Urinary bladder (tissue), 4 donors: ENCODE data around the gene DRICH1. TPM values are rescaled to one million over a fixed set of nuclear protein-coding genes. Genes with fewer than 3 reads are reported as not detected.
"Not testable (repeated sequence)": the region's sequence is repeated elsewhere in the genome, so short reads cannot be mapped to it uniquely, and the experiment has no call there.

Source experiments
- DNase-seq: peaks from one replicate; pipeline ENCODE4 v3.0.0-alpha.2; 2015; ENCODE audit errors: extremely low spot score
- H3K27ac ChIP-seq: one replicate; pipeline ENCODE4 v1.5.1; 2013; ENCODE audit warnings: low read depth, mild to moderate bottlenecking, moderate library complexity
- H3K36me3 ChIP-seq: one replicate; pipeline ENCODE4 v1.6.1; 2013; ENCODE audit warnings: mild to moderate bottlenecking, moderate library complexity; ENCODE audit not compliant: insufficient read depth
- H3K4me1 ChIP-seq: one replicate; pipeline ENCODE4 v1.6.1; 2013; ENCODE audit warnings: mild to moderate bottlenecking, moderate library complexity; ENCODE audit not compliant: insufficient read depth
- H3K4me3 ChIP-seq: one replicate; pipeline ENCODE4 v1.5.1; 2013; ENCODE audit warnings: low read depth, low read length
- WGBS: extraction: QIAGEN DNeasy Blood & Tissue Kit; methylation state at CpG from one replicate; pipeline ENCODE4 v1.1.7; 2013; 5-methylcytosine and 5-hydroxymethylcytosine counted together
- polyA plus RNA-seq: library from polyadenylated mRNA; stranded (reverse); fragments of 200-250 nt; gene quantifications from one replicate; pipeline ENCODE4 v1.2.3, GENCODE V29; 2013
- total RNA-seq: library from RNA; depleted of rRNA; stranded (reverse); fragments of >200 nt; gene quantifications from one replicate; pipeline ENCODE4 v1.2.3, GENCODE V29; 2014
- donor health status: healthy with polysubstance abuse.
- donor health status: healthy.

DRICH1 gene
- total and polyA plus RNA-seq, 2 donors: 0.06 to 0.48 TPM

- 69% methylated on average over 3 of the region's 3 CpGs for WGBS
- H3K4me3 ChIP-seq, H3K4me1 ChIP-seq, H3K36me3 ChIP-seq, DNase-seq, H3K27ac ChIP-seq: not testable (repeated sequence)
These were observed 4.6 kb downstream of the DRICH1 start for GRCh38 chr22:23627401-23628055.

GRCh38 chr22:23626286-23626975 lies 5.7 kb downstream of the DRICH1 start:
- H3K36me3 ChIP-seq: no peaks in the 10 kb centered on the region
- no peak overlapping the region for H3K27ac ChIP-seq
- no peaks in the 10 kb centered on the region for H3K4me1 ChIP-seq
- 85% methylated on average over 2 of the region's 2 CpGs for WGBS
- no peak for DNase-seq
- H3K4me3 ChIP-seq: no peak overlapping the region

GRCh38 chr22:23622634-23623033 lies 9.5 kb downstream of the DRICH1 start:
- 41% methylated on average over 2 of the region's 2 CpGs for whole genome bisulfite sequencing
- Histone ChIP-seq H3K4me3 (no peak overlapping the region), H3K27ac (no peak overlapping the region), H3K36me3 (no peaks in the 10 kb centered on the region), H3K4me1 (no peaks in the 10 kb centered on the region)
- DNase-seq: no peak

- H3K4me3 ChIP-seq, H3K27ac ChIP-seq, H3K4me1 ChIP-seq, DNase-seq, H3K36me3 ChIP-seq: not testable (repeated sequence)
- 90% methylated on average over 2 of the region's 2 CpGs for whole genome bisulfite sequencing
These were observed 10.2 kb downstream of the DRICH1 start for GRCh38 chr22:23621916-23622315.

GRCh38 chr22:23621082-23621780 lies 10.9 kb downstream of the DRICH1 start:
- Histone ChIP-seq H3K27ac (no peak overlapping the region), H3K4me1 (no peaks in the 10 kb centered on the region), H3K36me3 (no peaks in the 10 kb centered on the region), H3K4me3 (no peak overlapping the region)
- 73% methylated on average over 9 of the region's 9 CpGs for WGBS
- DNase-seq: no peak

- Histone ChIP-seq H3K36me3 (no peaks in the 10 kb centered on the region), H3K4me3 (no peak overlapping the region), H3K27ac (no peak overlapping the region), H3K4me1 (no peaks in the 10 kb centered on the region)
- WGBS: 70% methylated on average over 7 of the region's 7 CpGs
- DNase-seq: no peak
These were observed 18.7 kb downstream of the DRICH1 start for GRCh38 chr22:23613193-23613972.

- Histone ChIP-seq H3K4me3 (no peak overlapping the region), H3K27ac (no peak overlapping the region), H3K4me1 (no peaks in the 10 kb centered on the region), H3K36me3 (no peaks in the 10 kb centered on the region)
- DNase-seq: no peak
- WGBS: 77% methylated on average over 12 of the region's 12 CpGs
These were observed 21.9 kb downstream of the DRICH1 start for GRCh38 chr22:23609983-23610781.

GRCh38 chr22:23608583-23608982 lies 23.5 kb downstream of the DRICH1 start:
- no peak overlapping the region for H3K4me3 ChIP-seq
- WGBS: 34% methylated on average over 6 of the region's 6 CpGs
- H3K36me3 ChIP-seq: no peaks in the 10 kb centered on the region
- no peak for DNase-seq
- H3K4me1 ChIP-seq: no peaks in the 10 kb centered on the region
- no peak overlapping the region for H3K27ac ChIP-seq

GRCh38 chr22:23606204-23607131 lies 25.7 kb downstream of the DRICH1 start:
- Histone ChIP-seq H3K36me3 (no peaks in the 10 kb centered on the region), H3K27ac (no peak overlapping the region), H3K4me3 (no peak overlapping the region), H3K4me1 (no peaks in the 10 kb centered on the region)
- no peak for DNase-seq
- WGBS: 88% methylated on average over 20 of the region's 20 CpGs

- Histone ChIP-seq H3K36me3 (no peaks in the 10 kb centered on the region), H3K27ac (no peak overlapping the region), H3K4me1 (no peaks in the 10 kb centered on the region), H3K4me3 (no peak overlapping the region)
- 85% methylated on average over 8 of the region's 8 CpGs for WGBS
- no peak for DNase-seq
These were observed 27.0 kb downstream of the DRICH1 start for GRCh38 chr22:23604939-23605712.

- WGBS: 82% methylated on average over 7 of the region's 7 CpGs
These were observed 28.9 kb downstream of the DRICH1 start for GRCh38 chr22:23603266-23603665.

More at GRCh38 chr22:23603266-23603665, 28.9 kb downstream of the DRICH1 start:
- no peak for DNase-seq
- Histone ChIP-seq H3K36me3 (no peaks in the 10 kb centered on the region), H3K27ac (no peak overlapping the region), H3K4me3 (no peak overlapping the region), H3K4me1 (no peaks in the 10 kb centered on the region)
